ENCODE data around the gene TFAP2D. TPM values are rescaled to one million over a fixed set of nuclear protein-coding genes. Genes with fewer than 3 reads are reported as not detected.

TFAP2D gene
- total RNA-seq, 4 donors from 2014 or later: not detected

DNA sequence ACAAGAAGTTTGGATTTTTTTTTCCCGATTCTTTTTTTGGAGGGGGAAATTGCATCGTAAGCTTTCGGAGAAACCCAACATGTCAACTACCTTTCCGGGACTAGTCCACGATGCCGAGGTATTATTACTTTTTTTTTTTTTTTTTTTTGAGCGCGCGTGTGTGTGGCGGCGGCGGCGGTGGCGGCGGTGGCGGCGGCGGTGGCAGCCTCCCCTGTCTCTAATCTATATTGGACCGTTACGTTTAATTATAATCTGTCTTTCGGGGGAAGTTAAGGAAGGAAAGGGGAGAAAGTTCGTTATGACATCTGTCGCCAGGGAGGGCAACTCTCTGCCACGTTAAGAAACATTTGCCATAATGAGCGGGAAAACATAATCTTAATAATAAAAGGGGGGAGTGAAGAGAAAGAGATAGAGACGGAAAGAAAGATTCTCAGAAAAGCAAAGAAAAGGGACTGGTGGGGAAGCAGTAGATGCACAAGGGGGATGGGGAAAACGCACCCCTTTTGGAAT is 706 bp downstream of the TFAP2D start:
- DNase-seq (ENCODE audit: low spot score in 2 of 2): no peak

DNA sequence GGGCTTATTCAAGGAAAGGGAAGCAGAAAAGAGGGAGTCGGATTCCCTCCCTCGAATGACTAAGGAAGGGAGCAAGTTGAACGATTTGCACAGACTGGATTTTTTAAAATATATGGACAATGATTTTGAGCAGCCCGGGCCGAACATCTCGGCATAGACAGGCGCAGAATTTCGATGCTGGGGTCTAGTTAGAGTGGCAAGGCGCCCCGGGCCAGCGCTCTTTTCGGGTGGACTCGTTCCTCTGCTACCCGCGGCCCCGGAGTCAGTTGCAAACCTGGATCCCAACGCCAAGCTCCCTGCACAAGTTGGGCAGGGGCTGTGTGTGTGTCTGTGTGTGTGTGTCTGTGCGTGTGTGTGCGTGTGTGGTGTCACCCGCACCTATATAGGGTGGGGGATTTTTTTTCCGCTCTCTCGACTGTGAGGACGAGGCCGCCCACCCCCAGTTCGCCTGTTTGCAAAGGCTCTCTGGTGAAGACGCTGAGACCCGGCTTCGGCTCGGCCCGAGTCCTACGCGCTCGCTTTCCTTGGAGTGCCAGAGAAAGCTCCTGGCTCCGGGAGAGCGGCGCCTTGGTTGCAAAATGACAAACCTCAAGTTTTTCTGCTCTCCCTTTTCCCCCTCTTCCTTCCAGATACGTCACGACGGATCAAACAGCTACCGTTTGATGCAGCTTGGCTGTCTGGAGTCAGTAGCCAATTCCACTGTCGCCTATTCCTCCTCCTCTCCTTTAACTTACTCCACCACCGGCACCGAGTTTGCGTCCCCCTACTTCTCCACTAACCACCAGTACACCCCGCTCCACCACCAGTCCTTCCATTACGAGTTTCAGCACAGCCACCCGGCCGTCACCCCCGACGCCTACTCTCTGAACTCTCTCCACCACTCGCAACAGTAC is 1.4 kb downstream of the TFAP2D start:
- WGBS, 2 donors: 2 to 3% methylated on average over 50 of the region's 51 CpGs
- intact Hi-C loops (cut with DNase I; ENCODE audit: low total_unique reads): no loop called here
- no peak for DNase-seq (ENCODE audit: low spot score in 2 of 2)
- TF ChIP-seq, protein P1, sequence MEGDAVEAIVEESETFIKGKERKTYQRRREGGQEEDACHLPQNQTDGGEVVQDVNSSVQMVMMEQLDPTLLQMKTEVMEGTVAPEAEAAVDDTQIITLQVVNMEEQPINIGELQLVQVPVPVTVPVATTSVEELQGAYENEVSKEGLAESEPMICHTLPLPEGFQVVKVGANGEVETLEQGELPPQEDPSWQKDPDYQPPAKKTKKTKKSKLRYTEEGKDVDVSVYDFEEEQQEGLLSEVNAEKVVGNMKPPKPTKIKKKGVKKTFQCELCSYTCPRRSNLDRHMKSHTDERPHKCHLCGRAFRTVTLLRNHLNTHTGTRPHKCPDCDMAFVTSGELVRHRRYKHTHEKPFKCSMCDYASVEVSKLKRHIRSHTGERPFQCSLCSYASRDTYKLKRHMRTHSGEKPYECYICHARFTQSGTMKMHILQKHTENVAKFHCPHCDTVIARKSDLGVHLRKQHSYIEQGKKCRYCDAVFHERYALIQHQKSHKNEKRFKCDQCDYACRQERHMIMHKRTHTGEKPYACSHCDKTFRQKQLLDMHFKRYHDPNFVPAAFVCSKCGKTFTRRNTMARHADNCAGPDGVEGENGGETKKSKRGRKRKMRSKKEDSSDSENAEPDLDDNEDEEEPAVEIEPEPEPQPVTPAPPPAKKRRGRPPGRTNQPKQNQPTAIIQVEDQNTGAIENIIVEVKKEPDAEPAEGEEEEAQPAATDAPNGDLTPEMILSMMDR (IDR thresholded peaks at IDR 0.05): no peak
- no peak for TF ChIP-seq POLR2A (IDR thresholded peaks at IDR 0.05)
- no peak overlapping the region for H3K4me3 ChIP-seq (ENCODE audit: low read depth, poor library complexity, severe bottlenecking)

More for the DNA sequence above, 706 bp downstream of the TFAP2D start:
- WGBS, 2 donors: 5 to 7% methylated on average over 27 of the region's 27 CpGs
- TF ChIP-seq POLR2A (IDR thresholded peaks at IDR 0.05): no peak
- TF ChIP-seq, protein P1 (IDR thresholded peaks at IDR 0.05): no peak
- intact Hi-C loops (cut with DNase I; ENCODE audit: low total_unique reads): no loop called here
- H3K4me3 ChIP-seq (ENCODE audit: low read depth, poor library complexity, severe bottlenecking): no peak overlapping the region

DNA sequence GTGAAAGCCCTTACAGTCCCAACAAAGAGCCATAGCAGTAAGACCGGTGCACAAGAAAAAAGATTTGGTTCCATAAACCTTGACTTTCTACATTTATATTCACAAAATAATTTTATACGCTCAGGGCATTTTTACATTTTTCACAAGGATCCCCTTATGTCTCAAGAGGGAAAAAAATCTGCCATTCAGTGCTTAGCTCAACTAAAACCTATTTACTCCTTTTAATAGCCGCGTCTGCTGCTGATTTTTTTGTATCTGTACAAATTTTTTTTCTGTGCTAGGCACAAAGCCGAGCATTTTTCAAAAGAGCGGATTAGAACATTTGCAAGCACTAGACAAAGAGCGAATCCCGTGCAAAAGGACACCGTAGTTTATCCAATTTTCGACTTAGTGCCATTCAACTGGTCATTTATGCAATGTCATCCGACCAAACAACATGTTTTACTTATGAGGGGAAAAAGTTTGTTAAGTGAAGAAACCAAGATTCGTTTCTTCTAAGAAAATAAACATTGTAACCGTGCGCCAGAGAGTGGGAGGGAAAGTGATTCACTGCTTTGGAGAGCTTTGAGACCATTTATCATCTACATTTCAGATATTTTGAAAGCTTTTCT is 3.7 kb downstream of the TFAP2D start:
- DNase-seq (ENCODE audit: low spot score in 2 of 2): no peak
- intact Hi-C loops (cut with DNase I; ENCODE audit: low total_unique reads): no loop called here
- 4% methylated on average over 14 of the region's 14 CpGs for WGBS, 2 donors
- no peak overlapping the region for H3K4me3 ChIP-seq (ENCODE audit: low read depth, poor library complexity, severe bottlenecking)
- TF ChIP-seq POLR2A (IDR thresholded peaks at IDR 0.05): no peak
- TF ChIP-seq, protein P1 (IDR thresholded peaks at IDR 0.05): no peak

DNA sequence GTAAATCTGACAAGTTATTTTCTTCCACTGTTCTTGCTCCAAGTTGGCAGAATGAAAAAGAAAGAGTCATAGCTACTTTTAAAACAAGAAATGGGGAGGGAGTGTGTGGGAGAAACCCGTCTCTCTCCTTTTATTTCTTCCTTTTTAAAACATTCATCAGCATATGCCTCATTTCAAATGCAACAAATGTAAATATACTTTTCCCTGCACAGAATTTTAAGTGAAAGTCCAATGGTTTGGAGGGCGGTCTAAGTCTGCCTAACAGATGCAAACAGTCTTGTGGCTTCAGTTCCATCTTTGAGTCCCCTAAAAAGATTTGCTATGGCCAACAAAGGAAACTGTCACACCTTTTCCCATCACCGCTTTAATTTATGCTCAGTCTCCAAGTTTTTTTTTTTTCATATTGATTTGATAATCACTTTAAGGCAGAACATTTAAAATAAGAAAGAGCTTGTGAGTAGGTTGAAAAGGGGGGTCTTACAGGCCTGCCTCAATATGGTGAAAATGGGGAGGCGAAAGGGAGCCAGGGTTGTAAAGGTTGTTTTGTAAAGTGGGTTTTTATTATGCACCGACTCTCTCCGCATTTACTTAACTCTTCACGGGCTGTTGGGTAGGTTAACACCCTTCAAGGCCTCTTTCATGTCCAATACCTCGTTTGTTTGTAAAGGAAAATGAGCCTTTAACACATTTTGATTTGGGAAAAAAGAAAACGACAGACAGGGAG is 4.6 kb downstream of the TFAP2D start:
- intact Hi-C loops (cut with DNase I; ENCODE audit: low total_unique reads): no loop called here
- 4% methylated on average over 9 of the region's 9 CpGs for WGBS, 2 donors
- TF ChIP-seq, protein P1 (IDR thresholded peaks at IDR 0.05): no peak
- no peak for TF ChIP-seq POLR2A (IDR thresholded peaks at IDR 0.05)
- H3K4me3 ChIP-seq (ENCODE audit: low read depth, poor library complexity, severe bottlenecking): no peak overlapping the region
- no peak for DNase-seq (ENCODE audit: low spot score in 2 of 2)

DNA sequence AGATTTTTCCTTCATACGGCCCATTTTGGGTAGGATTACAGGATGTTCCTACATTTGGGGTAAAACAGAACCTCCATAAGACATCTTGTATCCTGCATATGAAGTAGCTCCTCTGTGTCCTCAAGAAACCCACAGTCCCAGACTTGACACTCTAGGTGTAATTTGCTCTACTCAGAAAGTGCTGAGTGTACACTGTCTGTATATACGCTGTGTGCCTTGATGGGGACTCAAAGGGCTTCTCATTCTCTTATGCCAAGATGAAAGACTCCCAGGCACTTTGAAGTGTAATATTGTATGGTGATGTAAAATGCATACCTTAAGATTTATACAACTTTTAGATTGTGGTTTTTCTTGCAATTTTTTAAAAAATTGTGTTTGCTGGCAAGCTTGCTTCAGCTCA is 5.2 kb downstream of the TFAP2D start:
- intact Hi-C loops (cut with DNase I; ENCODE audit: low total_unique reads): no loop called here
- no peak for TF ChIP-seq POLR2A (IDR thresholded peaks at IDR 0.05)
- TF ChIP-seq, protein P1 (IDR thresholded peaks at IDR 0.05): no peak
- no peak overlapping the region for H3K4me3 ChIP-seq (ENCODE audit: low read depth, poor library complexity, severe bottlenecking)
- 8 to 24% methylated on average over 2 of the region's 2 CpGs for WGBS, 2 donors
- DNase-seq (ENCODE audit: low spot score in 2 of 2): no peak

Measured in lower leg skin (tissue), 4 donors.